Measurements from ENCODE around the gene KCNA10.

DNA sequence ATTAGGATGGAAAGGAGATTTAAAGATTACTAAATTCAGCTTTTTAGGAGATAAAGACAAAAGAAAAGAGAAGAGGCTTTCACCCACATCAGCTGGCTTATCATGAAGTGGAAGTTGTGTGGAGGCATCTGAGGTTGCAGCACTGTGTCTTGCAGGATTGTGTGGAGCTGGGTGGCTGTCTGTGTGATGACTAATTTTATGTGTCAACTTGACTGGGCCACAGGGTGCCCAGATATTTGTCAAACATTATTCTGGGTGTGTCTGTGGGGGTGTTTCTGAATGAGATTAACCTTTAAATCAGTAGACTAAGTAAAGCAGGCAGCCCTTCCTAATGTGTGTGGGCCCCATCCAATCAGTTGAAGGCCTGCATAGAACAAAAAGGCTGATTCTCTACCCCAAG lies 3.9 kb downstream of the KCNA10 start:
- TF ChIP-seq, protein P1, sequence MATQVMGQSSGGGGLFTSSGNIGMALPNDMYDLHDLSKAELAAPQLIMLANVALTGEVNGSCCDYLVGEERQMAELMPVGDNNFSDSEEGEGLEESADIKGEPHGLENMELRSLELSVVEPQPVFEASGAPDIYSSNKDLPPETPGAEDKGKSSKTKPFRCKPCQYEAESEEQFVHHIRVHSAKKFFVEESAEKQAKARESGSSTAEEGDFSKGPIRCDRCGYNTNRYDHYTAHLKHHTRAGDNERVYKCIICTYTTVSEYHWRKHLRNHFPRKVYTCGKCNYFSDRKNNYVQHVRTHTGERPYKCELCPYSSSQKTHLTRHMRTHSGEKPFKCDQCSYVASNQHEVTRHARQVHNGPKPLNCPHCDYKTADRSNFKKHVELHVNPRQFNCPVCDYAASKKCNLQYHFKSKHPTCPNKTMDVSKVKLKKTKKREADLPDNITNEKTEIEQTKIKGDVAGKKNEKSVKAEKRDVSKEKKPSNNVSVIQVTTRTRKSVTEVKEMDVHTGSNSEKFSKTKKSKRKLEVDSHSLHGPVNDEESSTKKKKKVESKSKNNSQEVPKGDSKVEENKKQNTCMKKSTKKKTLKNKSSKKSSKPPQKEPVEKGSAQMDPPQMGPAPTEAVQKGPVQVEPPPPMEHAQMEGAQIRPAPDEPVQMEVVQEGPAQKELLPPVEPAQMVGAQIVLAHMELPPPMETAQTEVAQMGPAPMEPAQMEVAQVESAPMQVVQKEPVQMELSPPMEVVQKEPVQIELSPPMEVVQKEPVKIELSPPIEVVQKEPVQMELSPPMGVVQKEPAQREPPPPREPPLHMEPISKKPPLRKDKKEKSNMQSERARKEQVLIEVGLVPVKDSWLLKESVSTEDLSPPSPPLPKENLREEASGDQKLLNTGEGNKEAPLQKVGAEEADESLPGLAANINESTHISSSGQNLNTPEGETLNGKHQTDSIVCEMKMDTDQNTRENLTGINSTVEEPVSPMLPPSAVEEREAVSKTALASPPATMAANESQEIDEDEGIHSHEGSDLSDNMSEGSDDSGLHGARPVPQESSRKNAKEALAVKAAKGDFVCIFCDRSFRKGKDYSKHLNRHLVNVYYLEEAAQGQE (tag by site-specific recombination; IDR thresholded peaks at IDR 0.05) = no peak
- TF ChIP-seq ZNF354C (tag by site-specific recombination; IDR thresholded peaks at IDR 0.05; ENCODE audit: borderline replicate concordance, low read depth) (no peak), ZNF184 (tag by site-specific recombination; IDR thresholded peaks at IDR 0.05) (no peak), ZNF223 (tag by site-specific recombination; IDR thresholded peaks at IDR 0.05) (no peak), ZNF274 (IDR thresholded peaks at IDR 0.05; ENCODE audit: low read length) (no peak), ZNF274 (tag by site-specific recombination; IDR thresholded peaks at IDR 0.05; ENCODE audit: borderline replicate concordance) (no peak)
- TF ChIP-seq, protein P2, sequence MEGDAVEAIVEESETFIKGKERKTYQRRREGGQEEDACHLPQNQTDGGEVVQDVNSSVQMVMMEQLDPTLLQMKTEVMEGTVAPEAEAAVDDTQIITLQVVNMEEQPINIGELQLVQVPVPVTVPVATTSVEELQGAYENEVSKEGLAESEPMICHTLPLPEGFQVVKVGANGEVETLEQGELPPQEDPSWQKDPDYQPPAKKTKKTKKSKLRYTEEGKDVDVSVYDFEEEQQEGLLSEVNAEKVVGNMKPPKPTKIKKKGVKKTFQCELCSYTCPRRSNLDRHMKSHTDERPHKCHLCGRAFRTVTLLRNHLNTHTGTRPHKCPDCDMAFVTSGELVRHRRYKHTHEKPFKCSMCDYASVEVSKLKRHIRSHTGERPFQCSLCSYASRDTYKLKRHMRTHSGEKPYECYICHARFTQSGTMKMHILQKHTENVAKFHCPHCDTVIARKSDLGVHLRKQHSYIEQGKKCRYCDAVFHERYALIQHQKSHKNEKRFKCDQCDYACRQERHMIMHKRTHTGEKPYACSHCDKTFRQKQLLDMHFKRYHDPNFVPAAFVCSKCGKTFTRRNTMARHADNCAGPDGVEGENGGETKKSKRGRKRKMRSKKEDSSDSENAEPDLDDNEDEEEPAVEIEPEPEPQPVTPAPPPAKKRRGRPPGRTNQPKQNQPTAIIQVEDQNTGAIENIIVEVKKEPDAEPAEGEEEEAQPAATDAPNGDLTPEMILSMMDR (tag by site-specific recombination; IDR thresholded peaks at IDR 0.05) = no peak
